Spleen (tissue), 11 donors: ENCODE data around the gene IFNA6. TPM values are rescaled to one million over a fixed set of nuclear protein-coding genes. Genes with fewer than 3 reads are reported as not detected.
A peak's percentile ranks its signal among the peaks of the same experiment; 100 is the strongest.

Source experiments
- DNase-seq: peaks from one replicate; pipeline ENCODE4 v3.0.0-alpha.2; 2020
- H3K27ac ChIP-seq, 8 donors: fragments of 200-600 bp; sonication (generic) in 7 of 8; 1 replicate in 4 of 8; 2 replicates in 4 of 8; pipeline versions ENCODE4 v1.5.0 to v1.8.0; 2016 to 2021; ENCODE audit warnings: inconsistent platforms in 4 of 8, mild to moderate bottlenecking in 4 of 8, moderate library complexity in 1 of 8
- H3K27me3 ChIP-seq, 7 donors: fragments of 200-600 bp; sonication (generic) in 6 of 7; replicated peaks in 1 of 7; 1 replicate in 4 of 7; 2 replicates in 3 of 7; pipeline versions ENCODE4 v1.5.0 to v1.8.0; 2016 to 2021; ENCODE audit warnings: inconsistent platforms in 3 of 7, mild to moderate bottlenecking in 1 of 7
- H3K36me3 ChIP-seq, 6 donors: fragments of 200-600 bp; sonication (generic) in 5 of 6; 1 replicate in 4 of 6; 2 replicates in 2 of 6; pipeline versions ENCODE4 v1.5.0 to v1.8.0; 2016 to 2021; ENCODE audit warnings: inconsistent platforms in 2 of 6
- H3K4me1 ChIP-seq, 6 donors: fragments of 200-600 bp; sonication (generic) in 5 of 6; 1 replicate in 3 of 6; 2 replicates in 3 of 6; pipeline versions ENCODE4 v1.5.0 to v1.8.0; 2016 to 2021; ENCODE audit warnings: inconsistent platforms in 3 of 6
- H3K4me3 ChIP-seq, 8 donors: fragments of 200-600 bp; sonication (generic) in 7 of 8; 1 replicate in 4 of 8; 2 replicates in 4 of 8; pipeline versions ENCODE4 v1.5.0 to v1.8.0; 2016 to 2021; ENCODE audit warnings: inconsistent platforms in 4 of 8, mild to moderate bottlenecking in 4 of 8, moderate library complexity in 2 of 8
- H3K9me3 ChIP-seq, 8 donors: fragments of 200-600 bp; sonication (generic) in 7 of 8; 1 replicate in 4 of 8; 2 replicates in 4 of 8; pipeline versions ENCODE4 v1.5.0 to v1.8.0; 2016 to 2021; ENCODE audit warnings: inconsistent platforms in 4 of 8
- CTCF ChIP-seq, 11 experiments: fragments of 200-600 bp in 7 of 11; fragments of 450-650 bp in 4 of 11; sonication (generic) in 4 of 11; IDR thresholded peaks in 8 of 11; conservative IDR thresholded peaks in 3 of 11; 1 replicate in 7 of 11; 2 replicates in 4 of 11; pipeline versions ENCODE4 v1.4.0 to v1.8.0; 2016 to 2021; ENCODE audit warnings: antibody characterized with exemption in 11 of 11, inconsistent platforms in 4 of 11, mild to moderate bottlenecking in 1 of 11
- POLR2A ChIP-seq, 3 donors: fragments of 450-650 bp; IDR thresholded peaks; one replicate each; pipeline ENCODE4 v1.5.1; 2017; ENCODE audit warnings: antibody characterized with exemption in 3 of 3, mild to moderate bottlenecking in 1 of 3
- POLR2AphosphoS5 ChIP-seq, 3 donors: sonication (generic); formaldehyde crosslinking; IDR thresholded peaks; one replicate each; pipeline ENCODE4 v1.5.1; 2017; ENCODE audit warnings: antibody characterized with exemption in 3 of 3
- WGBS, 5 donors: extraction: QIAGEN DNeasy Blood & Tissue Kit in 3 of 5; methylation state at CpG; one replicate each; pipeline versions ENCODE4 v1.1.5 to v1.1.7; 2013 to 2018; 5-methylcytosine and 5-hydroxymethylcytosine counted together
- intact Hi-C: fragments of 100-400 bp; cut with DNase I; formaldehyde crosslinking; loops from one replicate; pipeline ENCODE4 v1.15.0; 2023; ENCODE audit warnings: low total_unique reads
- polyA plus RNA-seq, 3 donors: library from polyadenylated mRNA; stranded (reverse); fragments of 200-250 nt; gene quantifications; one replicate each; pipeline ENCODE4 v1.2.1, GENCODE V29; 2013
- total RNA-seq, 7 donors: library from RNA; depleted of rRNA in 3 of 7; stranded (reverse); fragments of >200 nt in 3 of 7; fragmentation: NEBNext Ultra II Directional in 4 of 7; extraction: Animal tissue kit (Norgen Biotek cat#: 25700) in 4 of 7; gene quantifications; one replicate each; pipeline versions ENCODE4 v1.1.0 to v1.2.1, GENCODE V29; 2016 to 2021
- donor health status: healthy with polysubstance abuse.
- donor health status: DM: no; HTN: no; CAD: no; lungs with moderate emphysema.
- donor health status: DM: no; HTN: no; CAD: no.
- donor health status: Bipolar disorder and iron deficiency.
- donor health status: healthy.
- donor health status: DM: no; HTN: no; CAD: no.
- donor health status: DM: yes; HTN: yes; CAD: no.

The IFNA6 gene
- total and polyA plus RNA-seq, 10 donors: 0.23 TPM; not detected in 9

- peaks cover 0 to 30% (median 14%) of the 10 kb centered on the region in 6 donors for H3K4me1 ChIP-seq
- peaks cover 0 to 90% (median 9%) of the 10 kb centered on the region in 7 donors for H3K27me3 ChIP-seq
- H3K27ac ChIP-seq: peak overlapping the region in 3 of 8 donors; percentile 33 to 49 (median 45)
- peak overlapping the region; percentile 26 to 73 (median 40) for H3K4me3 ChIP-seq
- H3K9me3 ChIP-seq: no peaks in the 10 kb centered on the region
- intact Hi-C loops: loop anchor here (5.0 kb wide), 1 partner anchor 69 kb away; no protein-coding TSS in a partner anchor
- DNase-seq: peak; percentile 88
- TF ChIP-seq POLR2AphosphoS5 (IDR thresholded peaks at IDR 0.05) (peak in 1 of 3 donors; percentile 48), CTCF (IDR thresholded peaks at IDR 0.05 in 8 of 11, conservative IDR thresholded peaks at IDR 0.05 in 3 of 11) (peak; percentile 22 to 80 (median 67)), POLR2A (IDR thresholded peaks at IDR 0.05) (no peak)
- WGBS, 5 donors: 7 to 9% (median 8%) methylated on average over 29 to 40 of the region's 40 CpGs
- H3K36me3 ChIP-seq: no peaks in the 10 kb centered on the region
Measured at GRCh38 chr9:21395778-21396717, 45.4 kb upstream of the IFNA6 start.

DNA sequence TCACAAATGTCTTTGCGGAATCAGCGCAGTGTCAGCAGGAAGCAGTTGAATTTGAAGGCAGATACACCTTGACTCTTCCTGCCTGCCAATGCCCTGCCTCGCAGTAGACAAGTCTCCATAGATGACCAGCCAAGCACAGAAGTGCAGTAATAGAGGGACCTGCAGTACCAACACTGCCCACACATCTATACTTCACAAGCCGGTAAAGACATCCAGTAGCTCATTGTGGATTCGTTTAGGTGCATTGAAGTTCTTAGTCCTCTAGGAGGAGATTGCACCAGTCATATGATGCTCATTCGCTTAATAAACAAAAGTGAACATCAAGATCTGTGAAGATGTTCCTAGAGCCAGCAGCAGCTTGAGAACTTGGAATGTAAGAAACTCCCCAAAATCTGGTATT lies 41.6 kb upstream of the IFNA6 start:
- Histone ChIP-seq H3K4me1 (peaks cover 0 to 13% (median 11%) of the 10 kb centered on the region in 6 donors), H3K4me3 (no peak overlapping the region), H3K27ac (no peak overlapping the region), H3K9me3 (no peaks in the 10 kb centered on the region), H3K27me3 (peaks cover 0 to 93% (median 10%) of the 10 kb centered on the region in 7 donors), H3K36me3 (no peaks in the 10 kb centered on the region)
- 61 to 89% (median 78%) methylated on average over 6 of the region's 6 CpGs for WGBS, 5 donors
- intact Hi-C loops: no loop called here
- TF ChIP-seq POLR2AphosphoS5 (IDR thresholded peaks at IDR 0.05): no peak
- TF ChIP-seq CTCF (IDR thresholded peaks at IDR 0.05 in 8 of 11, conservative IDR thresholded peaks at IDR 0.05 in 3 of 11): peak in 6 of 11 experiments; percentile 19 to 39 (median 30)
- no peak for TF ChIP-seq POLR2A (IDR thresholded peaks at IDR 0.05)
- DNase-seq: no peak

DNA sequence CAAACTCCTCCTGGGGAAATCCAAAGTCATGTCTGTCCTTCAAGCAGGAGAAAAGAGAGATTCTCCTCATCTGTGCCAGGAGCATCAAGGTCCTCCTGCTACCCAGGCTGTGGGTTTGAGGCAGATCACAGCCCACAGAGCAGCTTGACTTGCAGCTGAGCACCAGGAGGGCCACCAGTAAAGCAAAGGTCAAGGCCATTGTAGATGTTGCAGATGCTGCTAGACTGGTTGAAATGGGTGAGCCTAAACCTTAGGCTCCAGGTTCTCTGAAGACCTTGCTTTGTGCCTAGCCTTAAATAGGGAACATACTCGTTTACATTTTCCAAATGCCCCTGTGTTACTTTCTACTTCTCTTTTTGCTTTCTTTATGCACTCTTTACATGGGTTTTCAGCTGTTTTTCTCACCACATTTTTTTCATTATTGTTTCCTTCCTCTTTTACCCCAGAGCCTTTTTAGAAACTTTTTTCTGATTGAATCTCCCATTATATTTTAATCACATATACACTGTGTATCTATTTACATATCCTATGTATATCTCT lies 34.5 kb upstream of the IFNA6 start, which contains the start of gene IFNA2:
IFNA2 (minus strand) TSS at position 268 of the 540 bp plus-strand sequence; CDS start at position 199, 69 bp downstream.
- TF ChIP-seq POLR2A (IDR thresholded peaks at IDR 0.05): no peak
- no peak for TF ChIP-seq POLR2AphosphoS5 (IDR thresholded peaks at IDR 0.05)
- TF ChIP-seq CTCF (IDR thresholded peaks at IDR 0.05 in 8 of 11, conservative IDR thresholded peaks at IDR 0.05 in 3 of 11): no peak
- Histone ChIP-seq H3K36me3 (no peaks in the 10 kb centered on the region), H3K4me3 (no peak within 1 kb of the TSS), H3K9me3 (no peaks in the 10 kb centered on the region), H3K27me3 (peaks cover 0 to 41% (median 8%) of the 10 kb centered on the region in 7 donors), H3K27ac (no peak within 1 kb of the TSS), H3K4me1 (peaks cover 0 to 35% (median 25%) of the 10 kb centered on the region in 6 donors)
- intact Hi-C loops: no loop called here
- 19 to 40% (median 21%) methylated on average over 1 of the region's 1 CpG for WGBS, 5 donors
- DNase-seq: no peak
